ENCODE measurements around the gene NRK. TPM values are rescaled to one million over a fixed set of nuclear protein-coding genes. Genes with fewer than 3 reads are reported as not detected.
"Not testable (repeated sequence)": the region's sequence is repeated elsewhere in the genome, so short reads cannot be mapped to it uniquely, and the experiment has no call there.

The NRK gene
- total and polyA plus RNA-seq, 3 donors from 2014 or later = 3.7 to 6.1 (median 4.5) TPM

GRCh38 chrX:105823092-105823455 is 735 bp downstream of the NRK start:
- no peaks in the 10 kb centered on the region for H3K4me1 ChIP-seq
- no peaks in the 10 kb centered on the region for H3K9me3 ChIP-seq
- intact Hi-C loops (cut with DNase I; ENCODE audit: low total_unique reads) = no loop called here
- peak overlapping the region; percentile 36 to 59 for H3K4me3 ChIP-seq
- 2% methylated on average over 11 to 17 of the region's 17 CpGs for whole genome bisulfite sequencing, 2 donors
- no peaks in the 10 kb centered on the region for H3K27me3 ChIP-seq
- DNase-seq = peak; percentile 31
- TF ChIP-seq CTCF (IDR thresholded peaks at IDR 0.05) = no peak
- no peak for TF ChIP-seq POLR2A (IDR thresholded peaks at IDR 0.05)
- peak overlapping the region; percentile 50 to 73 for H3K27ac ChIP-seq
- no peaks in the 10 kb centered on the region for H3K36me3 ChIP-seq (ENCODE audit: low read depth, missing control alignments)

GRCh38 chrX:105829011-105829410 is 6.7 kb downstream of the NRK start:
- no peak for DNase-seq
- no peaks in the 10 kb centered on the region for H3K9me3 ChIP-seq
- no peaks in the 10 kb centered on the region for H3K4me1 ChIP-seq
- H3K27me3 ChIP-seq = no peaks in the 10 kb centered on the region
- TF ChIP-seq CTCF (IDR thresholded peaks at IDR 0.05) = no peak
- TF ChIP-seq POLR2A (IDR thresholded peaks at IDR 0.05) = no peak
- H3K36me3 ChIP-seq (ENCODE audit: low read depth, missing control alignments) = no peaks in the 10 kb centered on the region
- 56 to 60% methylated on average over 1 of the region's 1 CpG for WGBS, 2 donors
- H3K27ac ChIP-seq = no peak overlapping the region
- H3K4me3 ChIP-seq = no peak overlapping the region
- intact Hi-C loops (cut with DNase I; ENCODE audit: low total_unique reads) = no loop called here

GRCh38 chrX:105837232-105837631 is 14.9 kb downstream of the NRK start:
- Histone ChIP-seq H3K4me1 (no peaks in the 10 kb centered on the region), H3K27ac (no peak overlapping the region), H3K27me3 (no peaks in the 10 kb centered on the region), H3K36me3 (ENCODE audit: low read depth, missing control alignments) (no peaks in the 10 kb centered on the region), H3K9me3 (no peaks in the 10 kb centered on the region), H3K4me3 (no peak overlapping the region)
- no peak for TF ChIP-seq CTCF (IDR thresholded peaks at IDR 0.05)
- TF ChIP-seq POLR2A (IDR thresholded peaks at IDR 0.05) = no peak
- intact Hi-C loops (cut with DNase I; ENCODE audit: low total_unique reads) = no loop called here
- DNase-seq = peak; percentile 76
- 45 to 49% methylated on average over 2 of the region's 2 CpGs for WGBS, 2 donors

- Histone ChIP-seq H3K4me3 (no peak overlapping the region), H3K36me3 (ENCODE audit: low read depth, missing control alignments) (no peaks in the 10 kb centered on the region), H3K9me3 (no peaks in the 10 kb centered on the region), H3K4me1 (no peaks in the 10 kb centered on the region), H3K27ac (no peak overlapping the region), H3K27me3 (no peaks in the 10 kb centered on the region)
- TF ChIP-seq POLR2A (IDR thresholded peaks at IDR 0.05) (no peak), CTCF (IDR thresholded peaks at IDR 0.05) (no peak)
- 55 to 66% methylated on average over 2 of the region's 2 CpGs for WGBS, 2 donors
- intact Hi-C loops (cut with DNase I; ENCODE audit: low total_unique reads) = no loop called here
- no peak for DNase-seq
Measured at GRCh38 chrX:105845631-105846030, 23.3 kb downstream of the NRK start.

GRCh38 chrX:105850100-105850499 is 27.8 kb downstream of the NRK start:
- H3K27me3 ChIP-seq; DNase-seq; H3K27ac ChIP-seq; H3K4me1 ChIP-seq; H3K9me3 ChIP-seq; intact Hi-C loops (cut with DNase I; ENCODE audit: low total_unique reads); H3K36me3 ChIP-seq (ENCODE audit: low read depth, missing control alignments); H3K4me3 ChIP-seq: not testable (repeated sequence)
- WGBS, 2 donors = 93% methylated on average over 2 of the region's 2 CpGs; no CpG with 5 or more reads in 1 of the 2 donors

Measured in testis (tissue), 3 donors.